ENCODE results near the gene SYNE1.
"Not testable (repeated sequence)": the region's sequence is repeated elsewhere in the genome, so short reads cannot be mapped to it uniquely, and the experiment has no call there.

The SYNE1 gene

GRCh38 chr6:152637296-152638047 lies at the start of gene SYNE1:
TSS of gene SYNE1 (minus strand) at chr6:152637362. CDS start at chr6:152628331, 9,031 bp downstream.
- Mint-ChIP-seq H3K27ac (no peak within 1 kb of the TSS), H3K4me3 (peak within 1 kb of the TSS; percentile 67), H3K27me3 (peaks cover 40% of the 10 kb centered on the region), H3K36me3 (ENCODE audit: low read depth) (no peaks in the 10 kb centered on the region), H3K9me3 (no peaks in the 10 kb centered on the region), H3K4me1 (peaks cover 7% of the 10 kb centered on the region)
- DNase-seq (no peak), ATAC-seq (no peak)

- DNase-seq = no peak
- Mint-ChIP-seq H3K27ac (no peak overlapping the region), H3K4me3 (no peak overlapping the region), H3K4me1 (no peaks in the 10 kb centered on the region), H3K27me3 (no peaks in the 10 kb centered on the region), H3K9me3 (no peaks in the 10 kb centered on the region), H3K36me3 (ENCODE audit: low read depth) (no peaks in the 10 kb centered on the region)
- no peak for ATAC-seq
These were observed 48.7 kb upstream of the SYNE1 start for GRCh38 chr6:152685819-152686218.

- not testable (repeated sequence) for H3K9me3 Mint-ChIP-seq; H3K36me3 Mint-ChIP-seq (ENCODE audit: low read depth); H3K27me3 Mint-ChIP-seq; H3K4me1 Mint-ChIP-seq; ATAC-seq; H3K4me3 Mint-ChIP-seq; DNase-seq; H3K27ac Mint-ChIP-seq
These were observed 45.8 kb upstream of the SYNE1 start for GRCh38 chr6:152682935-152683334.

- H3K9me3 Mint-ChIP-seq = no peaks in the 10 kb centered on the region
These were observed 45.0 kb upstream of the SYNE1 start for GRCh38 chr6:152682141-152682540.

GRCh38 chr6:152680879-152681517 lies 43.8 kb upstream of the SYNE1 start:
- Mint-ChIP-seq H3K4me3 (no peak overlapping the region), H3K4me1 (no peaks in the 10 kb centered on the region), H3K36me3 (ENCODE audit: low read depth) (no peaks in the 10 kb centered on the region), H3K27me3 (peaks cover 4% of the 10 kb centered on the region), H3K9me3 (no peaks in the 10 kb centered on the region), H3K27ac (no peak overlapping the region)
- DNase-seq = no peak
- no peak for ATAC-seq

More at GRCh38 chr6:152682141-152682540, 45.0 kb upstream of the SYNE1 start:
- peaks cover 4% of the 10 kb centered on the region for H3K27me3 Mint-ChIP-seq
- H3K4me3 Mint-ChIP-seq = no peak overlapping the region
- no peak overlapping the region for H3K27ac Mint-ChIP-seq
- no peaks in the 10 kb centered on the region for H3K4me1 Mint-ChIP-seq
- no peaks in the 10 kb centered on the region for H3K36me3 Mint-ChIP-seq (ENCODE audit: low read depth)
- DNase-seq = no peak
- no peak for ATAC-seq

GRCh38 chr6:152680151-152680550 lies 43.0 kb upstream of the SYNE1 start:
- Mint-ChIP-seq H3K27me3 (peaks cover 4% of the 10 kb centered on the region), H3K4me1 (no peaks in the 10 kb centered on the region), H3K36me3 (ENCODE audit: low read depth) (no peaks in the 10 kb centered on the region), H3K4me3 (no peak overlapping the region), H3K27ac (no peak overlapping the region), H3K9me3 (no peaks in the 10 kb centered on the region)
- ATAC-seq (no peak), DNase-seq (no peak)

GRCh38 chr6:152673236-152673635 lies 36.1 kb upstream of the SYNE1 start:
- Mint-ChIP-seq H3K27me3 (peaks cover 8% of the 10 kb centered on the region), H3K4me3 (no peak overlapping the region), H3K36me3 (ENCODE audit: low read depth) (no peaks in the 10 kb centered on the region), H3K27ac (no peak overlapping the region), H3K9me3 (no peaks in the 10 kb centered on the region), H3K4me1 (no peaks in the 10 kb centered on the region)
- no peak for DNase-seq
- ATAC-seq = no peak

- H3K4me1 Mint-ChIP-seq = no peaks in the 10 kb centered on the region
These were observed 34.0 kb upstream of the SYNE1 start for GRCh38 chr6:152671171-152671570.

GRCh38 chr6:152669895-152670294 lies 32.7 kb upstream of the SYNE1 start:
- no peaks in the 10 kb centered on the region for H3K36me3 Mint-ChIP-seq (ENCODE audit: low read depth)
- no peak overlapping the region for H3K27ac Mint-ChIP-seq
- peaks cover 6% of the 10 kb centered on the region for H3K9me3 Mint-ChIP-seq
- no peak overlapping the region for H3K4me3 Mint-ChIP-seq
- DNase-seq (no peak), ATAC-seq (no peak)
- H3K27me3 Mint-ChIP-seq = peaks cover 11% of the 10 kb centered on the region
- H3K4me1 Mint-ChIP-seq = no peaks in the 10 kb centered on the region

More at GRCh38 chr6:152671171-152671570, 34.0 kb upstream of the SYNE1 start:
- H3K9me3 Mint-ChIP-seq = peaks cover 6% of the 10 kb centered on the region
- DNase-seq (no peak), ATAC-seq (no peak)
- H3K27ac Mint-ChIP-seq = no peak overlapping the region
- no peak overlapping the region for H3K4me3 Mint-ChIP-seq
- no peaks in the 10 kb centered on the region for H3K36me3 Mint-ChIP-seq (ENCODE audit: low read depth)
- H3K27me3 Mint-ChIP-seq = peaks cover 13% of the 10 kb centered on the region

- Mint-ChIP-seq H3K4me1 (no peaks in the 10 kb centered on the region), H3K27me3 (no peaks in the 10 kb centered on the region), H3K27ac (no peak overlapping the region), H3K36me3 (ENCODE audit: low read depth) (no peaks in the 10 kb centered on the region), H3K9me3 (peaks cover 4% of the 10 kb centered on the region), H3K4me3 (no peak overlapping the region)
- ATAC-seq (no peak), DNase-seq (no peak)
These were observed 24.6 kb upstream of the SYNE1 start for GRCh38 chr6:152661776-152662175.

- DNase-seq (no peak), ATAC-seq (no peak)
- peaks cover 4% of the 10 kb centered on the region for H3K27me3 Mint-ChIP-seq
- no peak overlapping the region for H3K27ac Mint-ChIP-seq
- no peaks in the 10 kb centered on the region for H3K9me3 Mint-ChIP-seq
- no peaks in the 10 kb centered on the region for H3K36me3 Mint-ChIP-seq (ENCODE audit: low read depth)
- H3K4me3 Mint-ChIP-seq = no peak overlapping the region
- no peaks in the 10 kb centered on the region for H3K4me1 Mint-ChIP-seq
These were observed 14.8 kb upstream of the SYNE1 start for GRCh38 chr6:152651986-152652385.

GRCh38 chr6:152648105-152648504 lies 10.9 kb upstream of the SYNE1 start:
- DNase-seq (no peak), ATAC-seq (no peak)
- Mint-ChIP-seq H3K27ac (no peak overlapping the region), H3K27me3 (peaks cover 12% of the 10 kb centered on the region), H3K4me1 (no peaks in the 10 kb centered on the region), H3K4me3 (no peak overlapping the region), H3K36me3 (ENCODE audit: low read depth) (no peaks in the 10 kb centered on the region), H3K9me3 (no peaks in the 10 kb centered on the region)

- not testable (repeated sequence) for H3K27ac Mint-ChIP-seq; ATAC-seq; H3K4me3 Mint-ChIP-seq; H3K9me3 Mint-ChIP-seq; H3K36me3 Mint-ChIP-seq (ENCODE audit: low read depth); H3K4me1 Mint-ChIP-seq; DNase-seq
- peaks cover 10% of the 10 kb centered on the region for H3K27me3 Mint-ChIP-seq
These were observed 9.6 kb upstream of the SYNE1 start for GRCh38 chr6:152646732-152647131.

GRCh38 chr6:152642578-152643375 lies 5.6 kb upstream of the SYNE1 start:
- no peak overlapping the region for H3K4me3 Mint-ChIP-seq
- peaks cover 24% of the 10 kb centered on the region for H3K27me3 Mint-ChIP-seq
- H3K36me3 Mint-ChIP-seq (ENCODE audit: low read depth) = no peaks in the 10 kb centered on the region
- peak; percentile 12 for DNase-seq
- ATAC-seq = no peak
- H3K9me3 Mint-ChIP-seq = no peaks in the 10 kb centered on the region
- no peak overlapping the region for H3K27ac Mint-ChIP-seq
- no peaks in the 10 kb centered on the region for H3K4me1 Mint-ChIP-seq
